Measurements from ENCODE around the gene PHKA2.

Gene PHKA2

GRCh38 chrX:18997916-18998315, 14.0 kb upstream of the PHKA2 start:
- Histone ChIP-seq H3K9me3 (ENCODE audit: insufficient read depth, low read length) (no peaks in the 10 kb centered on the region), H3K4me2 (ENCODE audit: low read length) (no peak overlapping the region), H4K20me1 (ENCODE audit: insufficient read depth, low read length) (no peaks in the 10 kb centered on the region), H3K79me2 (ENCODE audit: low read length) (no peaks in the 10 kb centered on the region), H3K27ac (ENCODE audit: low read length) (no peak overlapping the region), H3K27me3 (ENCODE audit: low read depth, low read length) (peaks cover 4% of the 10 kb centered on the region; the same call in 1 of the 2 replicates), H2AFZ (ENCODE audit: low read depth, low read length) (no peak overlapping the region), H3K36me3 (replicated peaks; ENCODE audit: low read depth, low read length) (no peaks in the 10 kb centered on the region), H3K4me1 (ENCODE audit: low read length) (no peaks in the 10 kb centered on the region), H3K4me3 (ENCODE audit: low read length) (no peak overlapping the region), H3K9ac (ENCODE audit: low read length) (no peak overlapping the region)
- no peak for TF ChIP-seq CTCF (IDR thresholded peaks at IDR 0.05; ENCODE audit: low read depth, low read length)
- no peak for TF ChIP-seq EZH2phosphoT487 (IDR thresholded peaks at IDR 0.05; ENCODE audit: low read depth)

GRCh38 chrX:18996536-18996935, 12.6 kb upstream of the PHKA2 start:
- no peak overlapping the region for H2AFZ ChIP-seq (ENCODE audit: low read depth, low read length)
- no peaks in the 10 kb centered on the region for H3K4me1 ChIP-seq (ENCODE audit: low read length)
- H3K4me2 ChIP-seq (ENCODE audit: low read length): no peak overlapping the region
- H3K9me3 ChIP-seq (ENCODE audit: insufficient read depth, low read length): no peaks in the 10 kb centered on the region
- H3K27me3 ChIP-seq (ENCODE audit: low read depth, low read length): peaks cover 4% of the 10 kb centered on the region; the same call in 1 of the 2 replicates
- H3K79me2 ChIP-seq (ENCODE audit: low read length): no peaks in the 10 kb centered on the region
- H4K20me1 ChIP-seq (ENCODE audit: insufficient read depth, low read length): no peaks in the 10 kb centered on the region
- no peaks in the 10 kb centered on the region for H3K36me3 ChIP-seq (replicated peaks; ENCODE audit: low read depth, low read length)
- H3K9ac ChIP-seq (ENCODE audit: low read length): no peak overlapping the region
- no peak for TF ChIP-seq EZH2phosphoT487 (IDR thresholded peaks at IDR 0.05; ENCODE audit: low read depth)
- no peak for TF ChIP-seq CTCF (IDR thresholded peaks at IDR 0.05; ENCODE audit: low read depth, low read length)
- H3K27ac ChIP-seq (ENCODE audit: low read length): no peak overlapping the region
- H3K4me3 ChIP-seq (ENCODE audit: low read length): no peak overlapping the region

- TF ChIP-seq EZH2phosphoT487 (IDR thresholded peaks at IDR 0.05; ENCODE audit: low read depth): no peak
- TF ChIP-seq CTCF (IDR thresholded peaks at IDR 0.05; ENCODE audit: low read depth, low read length): no peak
- H3K4me1 ChIP-seq (ENCODE audit: low read length): no peaks in the 10 kb centered on the region
- H4K20me1 ChIP-seq (ENCODE audit: insufficient read depth, low read length): no peaks in the 10 kb centered on the region
- no peaks in the 10 kb centered on the region for H3K36me3 ChIP-seq (replicated peaks; ENCODE audit: low read depth, low read length)
- no peak overlapping the region for H3K4me3 ChIP-seq (ENCODE audit: low read length)
- H3K27me3 ChIP-seq (ENCODE audit: low read depth, low read length): peaks cover 4% of the 10 kb centered on the region; the same call in 1 of the 2 replicates
- no peak overlapping the region for H3K4me2 ChIP-seq (ENCODE audit: low read length)
- H3K27ac ChIP-seq (ENCODE audit: low read length): no peak overlapping the region
- H3K9me3 ChIP-seq (ENCODE audit: insufficient read depth, low read length): no peaks in the 10 kb centered on the region
- H3K79me2 ChIP-seq (ENCODE audit: low read length): no peaks in the 10 kb centered on the region
- no peak overlapping the region for H2AFZ ChIP-seq (ENCODE audit: low read depth, low read length)
- no peak overlapping the region for H3K9ac ChIP-seq (ENCODE audit: low read length)
These were observed 11.3 kb upstream of the PHKA2 start for GRCh38 chrX:18995221-18995620.

- Histone ChIP-seq H3K4me2 (ENCODE audit: low read length) (no peak overlapping the region), H2AFZ (ENCODE audit: low read depth, low read length) (no peak overlapping the region), H3K79me2 (ENCODE audit: low read length) (no peaks in the 10 kb centered on the region), H3K4me3 (ENCODE audit: low read length) (no peak overlapping the region), H3K4me1 (ENCODE audit: low read length) (no peaks in the 10 kb centered on the region), H3K9ac (ENCODE audit: low read length) (no peak overlapping the region), H3K27me3 (ENCODE audit: low read depth, low read length) (peaks cover 4% of the 10 kb centered on the region; the same call in 1 of the 2 replicates), H3K36me3 (replicated peaks; ENCODE audit: low read depth, low read length) (no peaks in the 10 kb centered on the region), H3K9me3 (ENCODE audit: insufficient read depth, low read length) (no peaks in the 10 kb centered on the region), H3K27ac (ENCODE audit: low read length) (no peak overlapping the region), H4K20me1 (ENCODE audit: insufficient read depth, low read length) (no peaks in the 10 kb centered on the region)
- TF ChIP-seq CTCF (IDR thresholded peaks at IDR 0.05; ENCODE audit: low read depth, low read length) (no peak), EZH2phosphoT487 (IDR thresholded peaks at IDR 0.05; ENCODE audit: low read depth) (no peak)
These were observed 10.8 kb upstream of the PHKA2 start for GRCh38 chrX:18994713-18995112.

Data from OCI-LY3 (cell line).